OCI-LY1 (cell line): ENCODE results near the gene GDAP1L1.

ENCODE experiments used
- H2AFZ ChIP-seq: fragments of 200-600 bp; sonication (generic), shearing (Covaris generic); 2 replicates; pipeline ENCODE4 v1.6.0; 2014; ENCODE audit warnings: antibody characterized with exemption, mild to moderate bottlenecking, low read length
- H3F3A ChIP-seq: fragments of 200-600 bp; sonication (generic), shearing (Covaris generic); 2 replicates; pipeline ENCODE4 v1.6.0; 2014; ENCODE audit warnings: mild to moderate bottlenecking, antibody characterized with exemption, low read length, moderate library complexity; ENCODE audit not compliant: insufficient read depth
- H3K27ac ChIP-seq: fragments of 200-600 bp; sonication (generic); 2 replicates; pipeline ENCODE4 v1.5.1; 2014; ENCODE audit warnings: low read length, mixed run types, mild to moderate bottlenecking, low read depth; ENCODE audit not compliant: poor library complexity, severe bottlenecking
- H3K27me3 ChIP-seq: fragments of 200-600 bp; sonication (generic); 2 replicates; pipeline ENCODE4 v1.6.0; 2014; ENCODE audit warnings: antibody characterized with exemption, mild to moderate bottlenecking, low read length, moderate library complexity; ENCODE audit not compliant: insufficient read depth
- H3K36me3 ChIP-seq: fragments of 200-600 bp; sonication (generic); 2 replicates; pipeline ENCODE4 v1.6.1; 2014; ENCODE audit warnings: mild to moderate bottlenecking, antibody characterized with exemption, low read length, moderate library complexity, mixed read lengths; ENCODE audit not compliant: insufficient read depth
- H3K4me1 ChIP-seq: fragments of 200-600 bp; sonication (generic); 2 replicates; pipeline ENCODE4 v1.5.1; 2014; ENCODE audit warnings: mild to moderate bottlenecking, low read length, moderate library complexity; ENCODE audit not compliant: insufficient read depth, severe bottlenecking
- H3K4me2 ChIP-seq: fragments of 200-600 bp; sonication (generic), shearing (Covaris generic); 2 replicates; pipeline ENCODE4 v1.6.1; 2014; ENCODE audit warnings: low read length
- H3K4me3 ChIP-seq: fragments of 200-600 bp; sonication (generic); 2 replicates; pipeline ENCODE4 v1.5.1; 2014; ENCODE audit warnings: low read length, low read depth, mild to moderate bottlenecking, mixed read lengths; ENCODE audit not compliant: poor library complexity, severe bottlenecking
- H3K79me2 ChIP-seq: fragments of 200-600 bp; shearing (Covaris generic); 2 replicates; pipeline ENCODE4 v1.6.1; 2016; ENCODE audit warnings: mixed run types, low read length, mixed read lengths; ENCODE audit not compliant: insufficient read depth
- H3K9ac ChIP-seq: fragments of 200-600 bp; sonication (generic), shearing (Covaris generic); 2 replicates; pipeline ENCODE4 v1.6.1; 2014; ENCODE audit warnings: mild to moderate bottlenecking, low read length, mixed read lengths
- H3K9me2 ChIP-seq: fragments of 200-600 bp; sonication (generic), shearing (Covaris generic); 2 replicates; pipeline ENCODE4 v1.6.1; 2014; ENCODE audit warnings: low read depth, mild to moderate bottlenecking, low read length, mixed read lengths
- H3K9me3 ChIP-seq: fragments of 200-600 bp; shearing (Covaris generic); 2 replicates; pipeline ENCODE4 v1.6.1; 2014; ENCODE audit warnings: low read length, mixed read lengths
- H4K20me1 ChIP-seq: fragments of 200-600 bp; sonication (generic), shearing (Covaris generic); 2 replicates; pipeline ENCODE4 v1.6.0; 2016; ENCODE audit warnings: mild to moderate bottlenecking, low read length; ENCODE audit not compliant: insufficient read depth
- CTCF ChIP-seq: fragments of 200-600 bp; sonication (generic), shearing (Covaris generic); IDR thresholded peaks from 2 replicates; pipeline ENCODE4 v1.5.1; 2017; ENCODE audit warnings: mild to moderate bottlenecking, antibody characterized with exemption, low read length, moderate library complexity, mixed read lengths
- EZH2 ChIP-seq: fragments of 200-600 bp; sonication (generic), shearing (Covaris generic); IDR thresholded peaks from 2 replicates; pipeline ENCODE4 v1.8.0; 2017; ENCODE audit warnings: borderline replicate concordance, mixed run types, mild to moderate bottlenecking, antibody characterized with exemption, low read length, moderate library complexity, mixed read lengths

Gene GDAP1L1

DNA sequence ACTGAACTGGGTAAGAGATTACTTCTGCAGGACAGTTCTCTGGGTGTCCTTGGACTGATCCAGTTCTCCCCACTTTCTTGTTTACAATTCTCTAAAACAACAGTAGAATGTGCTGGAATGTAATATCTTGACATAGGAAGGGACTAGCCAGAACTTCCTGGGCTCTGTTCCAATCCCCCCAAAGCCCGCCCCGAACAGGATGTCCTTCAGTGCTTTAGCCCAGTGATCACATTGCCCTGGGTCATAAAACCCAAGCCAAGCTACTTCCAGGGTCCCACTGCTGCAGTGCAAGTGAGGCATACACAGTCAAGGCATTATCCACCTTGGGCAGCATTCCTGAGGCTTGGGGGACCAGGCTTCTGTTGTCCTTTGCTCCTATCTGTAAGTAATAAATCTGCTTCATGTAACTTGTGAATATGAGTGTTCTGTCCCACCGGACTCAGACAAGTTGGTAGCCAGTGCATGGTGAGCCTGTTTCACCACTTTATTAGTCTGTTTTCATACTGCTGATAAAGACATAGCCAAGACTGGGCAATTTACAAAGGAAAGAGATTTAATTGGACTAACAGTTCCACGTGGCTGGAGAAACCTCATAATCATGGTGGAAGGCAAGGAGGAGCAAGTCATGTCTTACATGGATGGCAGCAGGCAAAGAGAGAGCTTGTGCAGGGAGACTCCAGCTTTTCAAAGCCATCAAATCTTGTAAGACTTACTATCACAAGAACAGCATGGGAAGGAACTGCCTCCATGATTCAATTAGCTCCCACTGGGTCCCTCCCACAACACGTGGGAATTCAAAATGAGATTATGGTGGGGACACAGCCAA lies 40.4 kb downstream of the GDAP1L1 start:
- no peak for TF ChIP-seq EZH2
- TF ChIP-seq CTCF, result no peak
- H3K9me3 ChIP-seq, result 0 out of 2 replicates have a peak, but pooled peaks cover 3% of the 10 kb centered on the region
- no peaks in the 10 kb centered on the region for H4K20me1 ChIP-seq
- no peaks in the 10 kb centered on the region for H3K4me1 ChIP-seq
- no peak overlapping the region for H3K4me3 ChIP-seq
- no peaks in the 10 kb centered on the region for H3K9me2 ChIP-seq
- no peaks in the 10 kb centered on the region for H3K79me2 ChIP-seq
- H3K4me2 ChIP-seq, result no peak overlapping the region
- no peaks in the 10 kb centered on the region for H3F3A ChIP-seq
- no peaks in the 10 kb centered on the region for H3K27me3 ChIP-seq
- H2AFZ ChIP-seq, result no peak overlapping the region
- H3K36me3 ChIP-seq, result no peaks in the 10 kb centered on the region
- H3K9ac ChIP-seq, result no peak overlapping the region
- H3K27ac ChIP-seq, result no peak overlapping the region

- 0 out of 2 replicates have a peak, but pooled peaks cover 3% of the 10 kb centered on the region for H3K9me3 ChIP-seq
- H3K4me2 ChIP-seq, result no peak overlapping the region
- H3K79me2 ChIP-seq, result no peaks in the 10 kb centered on the region
- TF ChIP-seq CTCF, result no peak
- no peak for TF ChIP-seq EZH2
- no peak overlapping the region for H3K4me3 ChIP-seq
- H3F3A ChIP-seq, result no peaks in the 10 kb centered on the region
- no peak overlapping the region for H2AFZ ChIP-seq
- no peak overlapping the region for H3K27ac ChIP-seq
- no peaks in the 10 kb centered on the region for H3K36me3 ChIP-seq
- no peaks in the 10 kb centered on the region for H4K20me1 ChIP-seq
- H3K9ac ChIP-seq, result no peak overlapping the region
- H3K27me3 ChIP-seq, result no peaks in the 10 kb centered on the region
- H3K4me1 ChIP-seq, result no peaks in the 10 kb centered on the region
- no peaks in the 10 kb centered on the region for H3K9me2 ChIP-seq
Observed at GRCh38 chr20:44288252-44288651, 41.1 kb downstream of the GDAP1L1 start.

- Histone ChIP-seq H3K4me2 (no peak overlapping the region), H4K20me1 (no peaks in the 10 kb centered on the region), H2AFZ (no peak overlapping the region), H3K4me3 (no peak overlapping the region), H3K4me1 (no peaks in the 10 kb centered on the region), H3K9me3 (0 out of 2 replicates have a peak, but pooled peaks cover 3% of the 10 kb centered on the region), H3F3A (no peaks in the 10 kb centered on the region), H3K9me2 (no peaks in the 10 kb centered on the region), H3K27me3 (no peaks in the 10 kb centered on the region), H3K9ac (no peak overlapping the region), H3K36me3 (no peaks in the 10 kb centered on the region), H3K27ac (no peak overlapping the region), H3K79me2 (no peaks in the 10 kb centered on the region)
- TF ChIP-seq EZH2, result no peak
- TF ChIP-seq CTCF, result no peak
Observed at GRCh38 chr20:44291754-44292153, 44.6 kb downstream of the GDAP1L1 start.
